Endometrial microvascular endothelial cells (primary cell): ENCODE data around the gene CAMKMT. TPM values are rescaled to one million over a fixed set of nuclear protein-coding genes. Genes with fewer than 3 reads are reported as not detected.

Experiments
- in situ Hi-C: cut with HindIII; loops from 2 replicates; pipeline ENCODE4 v1.10.0; 2017; ENCODE audit warnings: low sequenced_read_pairs, low pct_unique_long_range_greater_than_20kb; ENCODE audit errors: inconsistent ontology term
- total RNA-seq: library from RNA; depleted of rRNA; stranded (reverse); fragments of >200 nt; gene quantifications from one replicate; pipeline ENCODE4 v1.2.3, GENCODE V29; 2015; ENCODE audit errors: inconsistent ontology term

Gene CAMKMT
- total RNA-seq, 1 donor from 2014 or later: 7.2 TPM

- in situ Hi-C loops: no loop called here
These were observed 331.1 kb downstream of the CAMKMT start for GRCh38 chr2:44692821-44693220.

- in situ Hi-C loops: no loop called here
These were observed 339.1 kb downstream of the CAMKMT start for GRCh38 chr2:44700824-44701223.

- in situ Hi-C loops: no loop called here
These were observed 343.6 kb downstream of the CAMKMT start for GRCh38 chr2:44705356-44705755.

GRCh38 chr2:44705876-44706480, 344.2 kb downstream of the CAMKMT start:
- in situ Hi-C loops: no loop called here

GRCh38 chr2:44706681-44707553, 345.2 kb downstream of the CAMKMT start:
- in situ Hi-C loops: no loop called here

- in situ Hi-C loops: no loop called here
These were observed 346.4 kb downstream of the CAMKMT start for GRCh38 chr2:44707945-44708660.

GRCh38 chr2:44708661-44709000, 346.9 kb downstream of the CAMKMT start:
- in situ Hi-C loops: no loop called here

- in situ Hi-C loops: no loop called here
These were observed 351.4 kb downstream of the CAMKMT start for GRCh38 chr2:44713170-44713569.

- in situ Hi-C loops: no loop called here
These were observed 353.9 kb downstream of the CAMKMT start for GRCh38 chr2:44715671-44716081.

- in situ Hi-C loops: no loop called here
These were observed 354.4 kb downstream of the CAMKMT start for GRCh38 chr2:44716131-44716530.

GRCh38 chr2:44718431-44718830, 356.7 kb downstream of the CAMKMT start:
- in situ Hi-C loops: no loop called here

- in situ Hi-C loops: no loop called here
These were observed 357.8 kb downstream of the CAMKMT start for GRCh38 chr2:44719562-44719961.

- in situ Hi-C loops: no loop called here
These were observed 360.4 kb downstream of the CAMKMT start for GRCh38 chr2:44722026-44722625.

GRCh38 chr2:44723921-44724320, 362.2 kb downstream of the CAMKMT start:
- in situ Hi-C loops: no loop called here

GRCh38 chr2:44730593-44730992, 368.8 kb downstream of the CAMKMT start:
- in situ Hi-C loops: no loop called here

- in situ Hi-C loops: no loop called here
These were observed 369.8 kb downstream of the CAMKMT start for GRCh38 chr2:44731505-44731904.

GRCh38 chr2:44736270-44736942, 374.7 kb downstream of the CAMKMT start:
- in situ Hi-C loops: no loop called here

GRCh38 chr2:44740678-44741077, 378.9 kb downstream of the CAMKMT start:
- in situ Hi-C loops: no loop called here

GRCh38 chr2:44741507-44741906, 379.8 kb downstream of the CAMKMT start:
- in situ Hi-C loops: no loop called here
